Erythroblast (primary cell): Measurements from ENCODE around the gene COPE.

Experiments
- GATA1 ChIP-seq: IDR thresholded peaks from 2 replicates; pipeline ENCODE4 v1.6.1; 2011; ENCODE audit warnings: low read depth, mild to moderate bottlenecking, control low read depth, low read length, moderate library complexity
- POLR2A ChIP-seq: IDR thresholded peaks from 2 replicates; pipeline ENCODE4 v1.6.1; 2011; ENCODE audit warnings: mild to moderate bottlenecking, low read length

DNA sequence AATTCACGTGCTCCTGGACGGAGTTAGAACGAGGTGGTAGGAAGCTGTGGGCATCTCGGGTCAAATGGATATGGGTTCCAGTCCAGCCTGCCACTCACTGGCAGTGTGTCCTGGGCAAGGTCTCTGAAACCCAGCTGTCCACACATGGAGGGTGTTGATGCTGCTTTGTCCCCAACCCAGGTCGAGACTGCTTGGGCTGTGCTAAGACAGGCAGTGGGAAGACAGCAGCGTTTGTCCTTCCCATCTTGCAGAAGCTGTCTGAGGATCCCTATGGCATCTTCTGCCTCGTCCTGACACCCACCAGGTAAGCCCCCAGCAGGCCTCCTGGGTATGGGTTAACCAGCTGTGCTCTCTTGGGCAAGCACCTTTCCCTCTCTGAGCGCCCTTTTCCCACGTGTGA, 1.2 kb upstream of the COPE start:
- TF ChIP-seq POLR2A = no peak
- no peak for TF ChIP-seq GATA1
